Kasumi-1 (cell line): ENCODE data around the gene GABRA5.

Experiments used
- DNase-seq, 2 experiments: peaks; one replicate each; lab custom pipeline; 2025; lab: John Stamatoyannopoulos, UW

The GABRA5 gene

GRCh38 chr15:26928051-26928450 lies 61.2 kb downstream of the GABRA5 start:
- DNase-seq: no peak

- no peak for DNase-seq
Measured at GRCh38 chr15:26929588-26929987, 62.7 kb downstream of the GABRA5 start.

GRCh38 chr15:26934848-26935247 lies 68.0 kb downstream of the GABRA5 start:
- DNase-seq: no peak

- DNase-seq: no peak
Measured at GRCh38 chr15:26935322-26935721, 68.5 kb downstream of the GABRA5 start.

- no peak for DNase-seq
Measured at GRCh38 chr15:26936502-26936901, 69.6 kb downstream of the GABRA5 start.

- no peak for DNase-seq
Measured at GRCh38 chr15:26937134-26937533, 70.3 kb downstream of the GABRA5 start.

GRCh38 chr15:26939398-26939797 lies 72.5 kb downstream of the GABRA5 start:
- DNase-seq: no peak

- DNase-seq: no peak
Measured at GRCh38 chr15:26941489-26941888, 74.6 kb downstream of the GABRA5 start.

- DNase-seq: no peak
Measured at GRCh38 chr15:26943866-26944265, 77.0 kb downstream of the GABRA5 start.

- DNase-seq: no peak
Measured at GRCh38 chr15:26945046-26945445, 78.2 kb downstream of the GABRA5 start.

GRCh38 chr15:26950001-26950400 lies 83.1 kb downstream of the GABRA5 start:
- DNase-seq: no peak

- DNase-seq: no peak
Measured at GRCh38 chr15:26954403-26954802, 87.5 kb downstream of the GABRA5 start.

- DNase-seq: no peak
Measured at GRCh38 chr15:26967719-26968269, 100.9 kb downstream of the GABRA5 start.

- no peak for DNase-seq
Measured at GRCh38 chr15:26968806-26969205, 101.9 kb downstream of the GABRA5 start.

- DNase-seq: no peak
Measured at GRCh38 chr15:26970712-26971210, 103.9 kb downstream of the GABRA5 start, which contains the start of gene GABRG3. Gene GABRG3 (plus strand): TSS chr15:26971181.

- no peak for DNase-seq
Measured at GRCh38 chr15:26971271-26972018, 104.6 kb downstream of the GABRA5 start.

- DNase-seq: no peak
Measured at GRCh38 chr15:26972636-26973035, 105.8 kb downstream of the GABRA5 start.

GRCh38 chr15:26974120-26974780 lies 107.4 kb downstream of the GABRA5 start:
- DNase-seq: peak; percentile 2 to 8

GRCh38 chr15:26981492-26981891 lies 114.6 kb downstream of the GABRA5 start:
- DNase-seq: no peak

GRCh38 chr15:26983822-26984221 lies 117.0 kb downstream of the GABRA5 start:
- no peak for DNase-seq

- no peak for DNase-seq
Measured at GRCh38 chr15:26985050-26985449, 118.2 kb downstream of the GABRA5 start.

GRCh38 chr15:26996250-26996649 lies 129.4 kb downstream of the GABRA5 start:
- DNase-seq: no peak
